GM10248 (cell line): ENCODE data around the gene IL1R2.

ENCODE experiments used
- CTCF ChIA-PET: fragments of 300-600 bp; sonication (Branson Sonifier 250); formaldehyde crosslinking; extraction: SDS; loops from one replicate; lab custom pipeline; 2021; ENCODE audit warnings: antibody characterized with exemption; lab: Yijun Ruan, JAX
- POLR2A ChIA-PET: fragments of 350-650 bp; sonication (Branson Sonifier 250); formaldehyde crosslinking; extraction: SDS; loops from one replicate; lab custom pipeline; 2020; ENCODE audit warnings: antibody characterized with exemption; lab: Yijun Ruan, JAX
- DNase-seq: peaks from one replicate; pipeline ENCODE4 v3.0.0; 2012; ENCODE audit errors: extremely low spot score
- CTCF ChIP-seq: IDR thresholded peaks from 2 replicates; pipeline ENCODE4 v1.5.1; 2012; ENCODE audit warnings: mild to moderate bottlenecking, low read depth; ENCODE audit errors: extremely low read depth, missing control alignments, control extremely low read depth

Gene IL1R2

GRCh38 chr2:102073168-102073724 is 81.5 kb downstream of the IL1R2 start:
- no peak for DNase-seq
- ChIA-PET POLR2A (no interaction called here), CTCF (interaction anchor here (1.0 to 1.3 kb wide), 3 partner anchors 9 to 167 kb away, joined by 3 to 4 read pairs (median 3); no protein-coding TSS in a partner anchor)
- no peak for TF ChIP-seq CTCF

GRCh38 chr2:102074152-102074783 is 82.5 kb downstream of the IL1R2 start:
- POLR2A ChIA-PET: no interaction called here
- no peak for DNase-seq
- CTCF ChIA-PET: interaction anchor here (1.0 to 1.3 kb wide), 3 partner anchors 8 to 166 kb away, joined by 3 to 4 read pairs (median 3); no protein-coding TSS in a partner anchor
- no peak for TF ChIP-seq CTCF

GRCh38 chr2:102075479-102075878 is 83.7 kb downstream of the IL1R2 start:
- ChIA-PET POLR2A (no interaction called here), CTCF (no interaction called here)
- no peak for DNase-seq
- no peak for TF ChIP-seq CTCF

- TF ChIP-seq CTCF: no peak
- no peak for DNase-seq
- CTCF ChIA-PET: interaction anchor here (1.6 kb wide), 1 partner anchor 17 kb away, joined by 3 read pairs; no protein-coding TSS in a partner anchor
- POLR2A ChIA-PET: no interaction called here
Observed at GRCh38 chr2:102076512-102076911, 84.8 kb downstream of the IL1R2 start.
